VCaP (cell line): ENCODE results near the gene HLA-DMB.

ENCODE experiments used
- H3K27ac ChIP-seq: fragments of 450-650 bp; 2 replicates; pipeline ENCODE4 v1.5.1; 2017
- CTCF ChIP-seq: fragments of 450-650 bp; conservative IDR thresholded peaks from 2 replicates; pipeline ENCODE4 v1.5.1; 2017; ENCODE audit warnings: mild to moderate bottlenecking, moderate library complexity

HLA-DMB gene

GRCh38 chr6:32945953-32946352 is 5.1 kb upstream of the HLA-DMB start:
- no peak for TF ChIP-seq CTCF
- no peak overlapping the region for H3K27ac ChIP-seq

- TF ChIP-seq CTCF = no peak
- H3K27ac ChIP-seq = no peak overlapping the region
These were observed 4.4 kb upstream of the HLA-DMB start for GRCh38 chr6:32945108-32945760.

GRCh38 chr6:32943864-32944649 is 3.2 kb upstream of the HLA-DMB start:
- H3K27ac ChIP-seq = no peak overlapping the region
- TF ChIP-seq CTCF = no peak

GRCh38 chr6:32942555-32943123 is 1.8 kb upstream of the HLA-DMB start:
- peak overlapping the region; percentile 92 for H3K27ac ChIP-seq

GRCh38 chr6:32941214-32941768 is 463 bp upstream of the HLA-DMB start:
- no peak for TF ChIP-seq CTCF
- peak overlapping the region; percentile 92 for H3K27ac ChIP-seq

- H3K27ac ChIP-seq = no peak overlapping the region
- TF ChIP-seq CTCF = no peak
These were observed 2.3 kb downstream of the HLA-DMB start for GRCh38 chr6:32938494-32938893.

- no peak overlapping the region for H3K27ac ChIP-seq
- no peak for TF ChIP-seq CTCF
These were observed 3.6 kb downstream of the HLA-DMB start for GRCh38 chr6:32937230-32937633.
